K562 (cell line): Measurements from ENCODE around the gene IMMP2L. TPM values are rescaled to one million over a fixed set of nuclear protein-coding genes. Genes with fewer than 3 reads are reported as not detected.

Source experiments
- ATAC-seq: fragments of 200-7000 bp; cut with Tn5 transposase; 3 replicates; pipeline ENCODE4 v1.9.1; 2020; ENCODE audit warnings: moderate library complexity
- BruUV-seq: library from RNA; stranded (reverse); fragments of 400-500 nt; replicated peaks from 2 replicates; lab custom pipeline; 2021; lab: Mats Ljungman, UMichigan
- CTCF ChIA-PET: fragments of 300-600 bp; formaldehyde crosslinking; extraction: SDS; loops from one replicate; lab custom pipeline; 2021; ENCODE audit warnings: low intra/inter-chr PET ratio; lab: Yijun Ruan, JAX
- POLR2A ChIA-PET: fragments of 300-600, 350-650 bp; sonication (Branson Sonifier 250); formaldehyde crosslinking; extraction: SDS; loops from one replicate; lab custom pipeline; 2021; ENCODE audit warnings: antibody characterized with exemption, inconsistent platforms; lab: Yijun Ruan, JAX
- DNase-seq, 4 experiments: peaks; one replicate each; pipeline versions ENCODE4 v3.0.0 to v3.0.0-alpha.2; 2011 to 2018; ENCODE audit warnings: low spot score in 3 of 4, mixed read lengths in 3 of 4; ENCODE audit errors: extremely low read depth in 1 of 4
- FAIRE-seq: peaks from 2 replicates; lab custom pipeline; 2011; peaks lifted over from hg19 to GRCh38; lab: Jason Lieb, UNC
- H2AFZ ChIP-seq: 2 replicates; pipeline ENCODE4 v1.6.0; 2011; ENCODE audit warnings: low read depth, low read length, control low read depth, inconsistent platforms
- H3K27ac ChIP-seq: fragments of 200-600 bp; 3 replicates; pipeline ENCODE4 v1.8.0; 2011; ENCODE audit warnings: low read depth, mild to moderate bottlenecking, control low read depth, inconsistent platforms, low read length, moderate library complexity, mixed read lengths; ENCODE audit errors: extremely low read depth
- H3K27me3 ChIP-seq, 2 experiments: fragments of 300-600 bp in 1 of 2; 2 replicates in 1 of 2; 3 replicates in 1 of 2; pipeline versions ENCODE4 v1.6.0 to v1.8.0; 2011; ENCODE audit warnings: inconsistent platforms in 2 of 2, low read length in 2 of 2, mild to moderate bottlenecking in 1 of 2, mixed read lengths in 1 of 2, moderate library complexity in 1 of 2; ENCODE audit not compliant: control insufficient read depth in 2 of 2, insufficient read depth in 2 of 2
- H3K36me3 ChIP-seq: fragments of 300-600 bp; 3 replicates; pipeline ENCODE4 v1.8.0; 2011; ENCODE audit warnings: mild to moderate bottlenecking, low read length, inconsistent platforms; ENCODE audit not compliant: control insufficient read depth, insufficient read depth
- H3K4me1 ChIP-seq, 2 experiments: fragments of 200-600 bp in 1 of 2; replicated peaks in 1 of 2; 2 replicates in 1 of 2; 3 replicates in 1 of 2; pipeline versions ENCODE4 v1.5.1 to v1.8.0; 2011; ENCODE audit warnings: inconsistent platforms in 2 of 2, low read length in 2 of 2, mild to moderate bottlenecking in 1 of 2, mixed read lengths in 1 of 2, moderate library complexity in 1 of 2; ENCODE audit not compliant: control insufficient read depth in 2 of 2, insufficient read depth in 2 of 2
- H3K4me2 ChIP-seq: 2 replicates; pipeline ENCODE4 v1.6.1; 2011; ENCODE audit warnings: low read length, control low read depth, inconsistent platforms, mixed read lengths; ENCODE audit not compliant: insufficient read depth
- H3K4me3 ChIP-seq: fragments of 200-600 bp; sonication (generic), shearing (Covaris generic); 2 replicates; pipeline ENCODE4 v1.5.1; 2016; ENCODE audit warnings: control low read depth, inconsistent platforms
- H3K79me2 ChIP-seq: fragments of 200-600 bp; 3 replicates; pipeline ENCODE4 v1.8.0; 2011; ENCODE audit warnings: low read length, inconsistent platforms; ENCODE audit not compliant: control insufficient read depth, insufficient read depth
- H3K9ac ChIP-seq, 2 experiments: 2 replicates each; pipeline versions ENCODE4 v1.6.0 to v1.6.1; 2011; ENCODE audit warnings: low read depth in 2 of 2, low read length in 2 of 2, control low read depth in 1 of 2, inconsistent platforms in 1 of 2, mild to moderate bottlenecking in 1 of 2, mixed read lengths in 1 of 2; ENCODE audit not compliant: insufficient read depth in 1 of 2
- H3K9me1 ChIP-seq: one replicate; pipeline ENCODE4 v1.6.0; 2011; ENCODE audit warnings: inconsistent platforms, mild to moderate bottlenecking, low read length, moderate library complexity; ENCODE audit not compliant: control insufficient read depth, insufficient read depth
- H3K9me3 ChIP-seq: replicated peaks from 2 replicates; pipeline ENCODE4 v1.5.1; 2011; ENCODE audit warnings: low read depth, low read length, inconsistent platforms; ENCODE audit not compliant: control insufficient read depth, insufficient read depth
- H4K20me1 ChIP-seq: replicated peaks from 2 replicates; pipeline ENCODE4 v1.6.1; 2011; ENCODE audit warnings: low read length, inconsistent platforms, mixed read lengths; ENCODE audit not compliant: control insufficient read depth, insufficient read depth
- CHD1 ChIP-seq: fragments of 200-600 bp; sonication (generic); IDR thresholded peaks from one replicate; pipeline ENCODE4 v1.6.1; 2012; ENCODE audit warnings: mild to moderate bottlenecking, moderate library complexity, low read length, inconsistent platforms
- HNRNPLL ChIP-seq: fragments of 200-400 bp; formaldehyde crosslinking; IDR thresholded peaks from 2 replicates; pipeline ENCODE4 v1.6.1; 2017; ENCODE audit warnings: low read length, low read depth, mild to moderate bottlenecking; ENCODE audit not compliant: poor library complexity, severe bottlenecking
- NR1H2 ChIP-seq: sonication (generic); formaldehyde crosslinking; IDR thresholded peaks from 2 replicates; pipeline ENCODE4 v1.4.0; 2020; ENCODE audit warnings: mild to moderate bottlenecking, missing genetic modification reagents
- PURB ChIP-seq: sonication (generic); formaldehyde crosslinking; IDR thresholded peaks from 2 replicates; pipeline ENCODE4 v1.9.0; 2021; ENCODE audit warnings: low read depth, mild to moderate bottlenecking, missing genetic modification reagents
- TAL1 ChIP-seq: fragments of 450-650 bp; IDR thresholded peaks from 2 replicates; pipeline ENCODE4 v1.6.1; 2016; ENCODE audit warnings: mild to moderate bottlenecking
- TFAM ChIP-seq: fragments of 250-450 bp; sonication (Bioruptor Pico); conservative IDR thresholded peaks from 2 replicates; pipeline ENCODE4 v1.5.0; 2021; ENCODE audit warnings: mild to moderate bottlenecking, moderate library complexity
- ZFPM2 ChIP-seq: fragments of 250-450 bp; sonication (Bioruptor Pico); IDR thresholded peaks from 2 replicates; pipeline ENCODE4 v1.5.1; 2022; ENCODE audit warnings: mild to moderate bottlenecking
- WGBS: fragments of 100-300 bp; shearing (Covaris generic); methylation state at CpG from one replicate; pipeline ENCODE4 v1.1.6; 2016; ENCODE audit warnings: low coverage, mixed read lengths; ENCODE audit not compliant: insufficient coverage; ENCODE audit errors: missing lambda C conversion rate; 5-methylcytosine and 5-hydroxymethylcytosine counted together
- in situ Hi-C: fragments of 300-500 bp; cut with MboI; formaldehyde crosslinking; loops from 4 replicates; pipeline ENCODE4 v1.15.0; 2018; ENCODE audit warnings: inconsistent platforms, mixed read lengths
- intact Hi-C: fragments of 100-400 bp; cut with micrococcal nuclease; formaldehyde crosslinking; loops from 2 replicates; pipeline ENCODE4 v1.14.2; 2022
- polyA plus RNA-seq, 8 experiments: library from polyadenylated mRNA; depleted of rRNA in 4 of 8; stranded (reverse) in 5 of 8; unstranded in 3 of 8; fragments of >200 nt; fragmentation: Nextera tagmentation in 2 of 8; fragmentation: Illumina TruSeq in 1 of 8; extraction: Ambion mirVana in 2 of 8; extraction: Trizol in 1 of 8; gene quantifications; 2 replicates each; pipeline versions ENCODE4 v1.2.1 to v1.2.3, GENCODE V29; 2011 to 2014; ENCODE audit warnings: inconsistent platforms in 1 of 8, missing spikeins in 1 of 8
- total RNA-seq, 7 experiments: library from RNA; depleted of rRNA in 6 of 7; stranded (reverse); fragments of >200 nt in 6 of 7; fragmentation: Illumina TruSeq in 2 of 7; extraction: Trizol in 2 of 7; gene quantifications; 2 replicates each; pipeline versions ENCODE4 v1.2.1 to v1.2.3, GENCODE V29; 2011 to 2021; ENCODE audit warnings: low replicate concordance in 1 of 7

IMMP2L gene
- total and polyA plus RNA-seq, 9 of the 15 experiments (the other 6 are each of a cell fraction or from before 2014, with no cell fraction given), result 29.7 to 116 (median 53.0) TPM

DNA sequence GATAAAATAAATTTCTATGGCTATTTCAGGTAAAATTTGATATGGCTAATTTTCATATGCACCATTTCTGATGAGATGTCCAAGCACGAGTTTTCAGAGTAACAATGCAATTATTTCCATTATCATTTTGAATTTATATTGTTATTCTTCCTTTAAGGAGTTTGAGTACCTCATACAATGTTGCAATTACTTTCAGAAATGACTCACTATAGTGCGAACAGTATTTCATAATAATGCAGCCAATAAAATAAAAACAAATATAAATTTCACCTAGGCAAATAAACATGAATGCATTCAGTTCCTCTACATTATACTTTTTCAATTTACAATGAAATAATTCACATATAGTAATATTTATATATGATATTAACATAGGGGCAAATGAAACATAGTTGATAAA lies 550.1 kb downstream of the IMMP2L start (continued):
- no peak for TF ChIP-seq HNRNPLL
- TF ChIP-seq TFAM, result no peak
- TF ChIP-seq TAL1, result no peak
- TF ChIP-seq CHD1, result no peak
- TF ChIP-seq PURB (CRISPR knock-in tag), result no peak

DNA sequence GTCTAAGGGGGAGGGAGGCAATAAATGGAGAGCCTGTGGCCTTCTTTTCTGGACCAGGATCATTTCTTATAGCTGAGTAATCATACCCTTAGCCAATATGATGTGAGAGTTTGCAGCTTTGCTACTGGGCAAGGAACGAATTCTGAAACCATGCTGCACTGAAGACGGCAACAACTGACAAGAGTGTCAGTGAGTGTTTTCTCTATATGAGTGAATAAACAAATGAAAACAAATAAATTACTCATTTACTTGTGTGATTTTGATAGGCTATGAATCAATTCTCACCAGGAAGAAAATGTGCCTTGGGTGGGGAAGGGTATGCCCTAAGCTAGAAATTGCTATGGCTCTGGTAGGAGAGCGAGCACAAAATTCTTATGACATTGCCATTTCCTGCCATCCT lies 550.8 kb downstream of the IMMP2L start:
- Histone ChIP-seq H3K36me3 (no peaks in the 10 kb centered on the region), H3K79me2 (no peaks in the 10 kb centered on the region), H2AFZ (no peak overlapping the region), H3K4me2 (no peak overlapping the region), H3K4me3 (no peak overlapping the region), H3K27me3 (no peaks in the 10 kb centered on the region), H3K9me3 (no peaks in the 10 kb centered on the region), H3K9ac (no peak overlapping the region), H3K4me1 (no peaks in the 10 kb centered on the region), H3K9me1 (no peaks in the 10 kb centered on the region), H3K27ac (no peak overlapping the region), H4K20me1 (no peaks in the 10 kb centered on the region)
- no peak for TF ChIP-seq NR1H2 (CRISPR knock-in tag)
- TF ChIP-seq ZFPM2 (CRISPR knock-in tag), result no peak
- intact Hi-C loops (no loop called here), in situ Hi-C loops (no loop called here)
- BruUV-seq, result no TSS peak
- WGBS, result 58% methylated on average over 3 of the region's 3 CpGs
- CTCF ChIA-PET, result no interaction called here
- POLR2A ChIA-PET, result no interaction called here
- FAIRE-seq, result no peak
- ATAC-seq, result no peak
- no peak for DNase-seq
